Activated CD4-positive, CD25-positive, alpha-beta regulatory T cell (primary cell): ENCODE results near the gene GPNMB.
"Not testable (repeated sequence)": the region's sequence is repeated elsewhere in the genome, so short reads cannot be mapped to it uniquely, and the experiment has no call there.

Experiments used
- DNase-seq, 4 experiments: peaks; one replicate each; lab custom pipeline; 2025; lab: John Stamatoyannopoulos, UW

Gene GPNMB

GRCh38 chr7:23246555-23246954 is at the start of gene GPNMB:
Gene GPNMB, plus strand, starts transcription at chr7:23246775. Its CDS starts 83 bp downstream, at chr7:23246858.
- no peak for DNase-seq

DNA sequence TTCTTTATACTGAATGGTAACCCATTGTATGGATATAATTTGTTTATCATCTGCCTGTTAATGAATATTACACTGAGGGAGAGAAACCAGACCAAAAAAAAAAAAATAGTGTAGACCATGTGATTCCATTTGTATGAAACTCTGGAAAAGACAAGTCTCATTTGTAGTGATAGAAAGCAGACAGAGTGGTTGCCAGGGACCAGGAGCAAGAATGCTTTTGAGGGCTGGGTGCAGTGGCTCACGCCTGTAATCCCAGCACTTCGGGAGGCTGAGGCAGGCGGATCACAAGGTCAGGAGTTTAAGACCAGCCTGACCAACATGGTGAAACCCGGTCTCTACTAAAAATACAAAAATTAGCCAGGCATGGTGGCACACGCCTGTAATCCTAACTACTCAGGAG is 48.8 kb upstream of the GPNMB start:
- not testable (repeated sequence) for DNase-seq

- no peak for DNase-seq
Measured at GRCh38 chr7:23200331-23200730, 46.2 kb upstream of the GPNMB start.

DNA sequence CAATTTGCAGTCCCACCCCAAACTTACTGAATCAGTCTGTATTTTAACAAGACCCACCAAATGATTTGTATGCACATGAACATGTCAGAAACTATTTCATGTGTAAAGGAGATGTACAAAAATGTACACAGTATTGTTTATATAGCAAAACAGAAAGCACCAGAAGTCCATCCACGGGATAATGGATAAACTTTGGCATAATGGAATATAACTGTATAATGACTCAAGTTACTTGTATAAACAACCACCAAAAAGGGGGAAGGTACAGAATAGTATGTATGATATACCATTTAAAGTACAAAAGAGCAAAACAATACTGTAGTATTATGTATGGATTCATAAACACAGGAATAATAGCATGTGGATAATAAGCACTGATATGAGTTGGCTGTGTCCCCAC is 42.3 kb upstream of the GPNMB start:
- DNase-seq: no peak

GRCh38 chr7:23205577-23205908 is 41.0 kb upstream of the GPNMB start:
- DNase-seq: no peak

- DNase-seq: no peak
Measured at GRCh38 chr7:23205909-23206767, 40.4 kb upstream of the GPNMB start.

GRCh38 chr7:23207021-23207420 is 39.6 kb upstream of the GPNMB start:
- no peak for DNase-seq

- no peak for DNase-seq
Measured at GRCh38 chr7:23207884-23208283, 38.7 kb upstream of the GPNMB start.

DNA sequence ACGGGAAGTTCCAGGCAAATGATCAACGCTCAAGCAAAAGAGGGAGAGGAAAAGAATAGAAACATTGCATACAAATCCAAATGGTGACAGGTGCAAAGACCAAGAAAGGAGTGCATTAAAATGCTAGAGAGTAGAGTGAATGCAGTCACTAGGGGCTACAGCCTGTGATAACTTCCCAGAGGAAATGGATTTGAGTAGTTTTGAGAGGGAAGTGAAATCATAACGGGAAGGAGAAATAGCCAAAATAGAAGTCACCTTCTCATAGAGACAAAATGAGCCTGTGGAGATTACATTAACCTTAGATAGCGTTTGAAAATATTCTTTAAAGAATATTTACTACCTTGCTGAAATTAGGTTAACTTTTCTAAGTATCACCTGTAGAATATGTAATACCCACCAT is 38.3 kb upstream of the GPNMB start:
- no peak for DNase-seq

DNA sequence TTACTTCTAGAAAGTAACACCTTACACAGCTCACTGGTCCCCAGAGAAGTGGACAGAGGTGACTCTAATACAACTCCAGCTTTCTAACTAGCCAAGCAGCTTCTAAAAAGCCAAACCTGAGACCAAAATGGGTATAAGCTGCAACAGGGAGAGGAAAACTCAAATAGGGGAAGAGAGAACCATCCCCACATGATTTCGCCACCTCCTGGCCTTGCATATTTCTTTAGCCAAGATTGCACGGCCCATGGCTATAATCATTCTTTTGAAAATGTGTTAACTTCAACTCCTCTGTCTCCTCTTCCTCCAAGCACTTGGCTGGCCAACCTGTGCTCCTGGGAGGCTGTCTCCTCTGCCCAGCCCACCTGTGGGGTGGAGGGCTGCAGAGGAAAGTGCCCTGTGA is 36.1 kb upstream of the GPNMB start:
- DNase-seq: no peak

DNA sequence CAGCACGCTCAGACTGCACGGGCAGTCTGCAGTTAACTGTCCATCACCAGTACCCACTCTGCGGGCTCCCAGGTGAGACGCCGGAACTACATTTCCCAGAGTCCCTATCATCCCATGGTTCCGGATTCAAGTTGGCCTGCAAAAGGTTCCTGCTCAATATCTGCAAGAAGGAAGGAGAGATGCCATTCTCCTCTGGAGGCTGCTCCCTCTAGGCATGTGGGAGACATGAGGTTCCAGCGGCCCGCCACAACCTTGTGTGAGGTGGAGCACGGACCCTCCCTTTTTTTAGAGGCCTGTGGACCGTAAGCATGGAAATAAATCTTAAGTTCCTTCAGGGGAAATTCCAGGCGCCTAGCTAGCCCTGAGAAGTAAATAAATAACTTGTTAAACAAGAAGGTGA is 35.0 kb upstream of the GPNMB start:
- DNase-seq: no peak

DNA sequence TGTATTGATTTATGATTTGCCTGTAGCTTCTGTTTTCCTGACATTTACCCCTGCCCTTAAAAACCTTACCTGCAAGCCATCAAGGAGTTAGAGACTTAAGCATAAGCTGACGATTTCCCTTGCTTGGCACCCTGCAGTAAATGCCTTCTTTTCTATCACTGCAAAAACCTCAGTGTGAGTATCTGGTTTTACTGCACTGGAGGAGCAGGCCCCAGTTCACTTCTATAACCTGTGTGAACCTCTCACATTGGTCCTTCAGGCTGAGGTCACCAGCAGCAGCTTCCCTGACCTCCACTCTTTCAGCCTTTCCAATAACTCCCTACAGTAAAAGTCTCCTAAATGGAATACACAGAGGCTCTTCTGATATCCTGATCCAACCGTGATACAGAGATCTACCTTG is 34.2 kb upstream of the GPNMB start:
- DNase-seq: no peak

- no peak for DNase-seq
Measured at GRCh38 chr7:23212841-23213240, 33.7 kb upstream of the GPNMB start.

- DNase-seq: no peak
Measured at GRCh38 chr7:23213755-23214154, 32.8 kb upstream of the GPNMB start.

DNA sequence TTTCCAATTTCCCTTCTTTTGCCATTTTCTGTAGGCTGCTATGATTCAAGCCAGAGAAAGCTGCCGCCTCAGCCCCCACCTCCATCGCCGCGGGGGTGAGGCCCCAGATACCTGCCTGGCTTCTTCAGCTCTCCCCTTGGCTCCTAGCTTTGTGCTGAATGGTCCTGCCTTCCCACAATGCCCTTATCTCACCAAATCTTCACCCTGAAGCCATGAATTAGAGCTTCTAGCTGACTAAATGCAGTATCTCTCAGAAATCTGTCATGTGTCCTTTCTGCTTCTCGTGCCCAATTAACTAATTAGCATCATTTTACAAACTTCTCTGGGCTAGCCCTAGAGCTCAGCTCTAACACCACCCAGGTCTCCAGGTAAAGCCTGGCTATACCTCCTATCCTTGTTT is 32.2 kb upstream of the GPNMB start:
- no peak for DNase-seq

DNA sequence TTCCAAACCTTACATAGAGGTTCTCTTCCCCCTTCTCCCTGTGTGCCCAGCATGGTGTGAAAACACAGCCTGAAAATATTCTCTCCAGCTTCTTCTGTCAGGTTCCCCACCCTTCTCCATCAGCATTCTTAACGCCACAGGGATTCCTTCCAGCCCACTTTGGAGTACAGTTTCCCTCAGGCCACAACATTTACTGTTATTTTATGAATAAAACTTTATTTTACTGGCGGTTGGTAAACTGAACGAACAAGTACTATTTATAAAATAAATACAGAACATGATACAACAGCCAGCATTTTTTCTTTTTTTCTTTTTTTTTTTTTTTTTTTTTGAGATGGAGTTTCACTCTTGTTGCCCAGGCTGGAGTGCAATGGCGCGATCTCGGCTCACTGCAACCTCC is 31.6 kb upstream of the GPNMB start:
- DNase-seq: no peak

GRCh38 chr7:23216021-23216420 is 30.6 kb upstream of the GPNMB start:
- no peak for DNase-seq

DNA sequence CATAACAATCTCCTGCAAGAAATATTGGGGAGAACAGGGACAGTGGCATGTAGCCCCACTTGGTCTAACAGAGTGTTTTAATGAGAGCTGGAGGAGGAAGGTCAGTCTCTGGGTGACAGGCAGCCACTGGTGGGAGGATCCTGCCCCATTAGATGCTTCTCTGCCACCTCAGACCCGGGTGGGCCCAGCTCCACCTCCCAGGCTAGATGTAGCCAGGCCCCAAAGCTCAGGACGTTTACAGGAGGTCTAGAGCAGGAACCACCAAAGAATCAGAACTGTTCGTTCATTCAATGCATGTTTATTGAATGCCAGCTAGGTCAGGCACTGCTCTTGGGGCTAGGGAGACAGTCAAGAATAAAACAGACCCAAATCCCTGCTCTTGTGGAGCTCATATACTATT is 28.4 kb upstream of the GPNMB start:
- DNase-seq: no peak

DNA sequence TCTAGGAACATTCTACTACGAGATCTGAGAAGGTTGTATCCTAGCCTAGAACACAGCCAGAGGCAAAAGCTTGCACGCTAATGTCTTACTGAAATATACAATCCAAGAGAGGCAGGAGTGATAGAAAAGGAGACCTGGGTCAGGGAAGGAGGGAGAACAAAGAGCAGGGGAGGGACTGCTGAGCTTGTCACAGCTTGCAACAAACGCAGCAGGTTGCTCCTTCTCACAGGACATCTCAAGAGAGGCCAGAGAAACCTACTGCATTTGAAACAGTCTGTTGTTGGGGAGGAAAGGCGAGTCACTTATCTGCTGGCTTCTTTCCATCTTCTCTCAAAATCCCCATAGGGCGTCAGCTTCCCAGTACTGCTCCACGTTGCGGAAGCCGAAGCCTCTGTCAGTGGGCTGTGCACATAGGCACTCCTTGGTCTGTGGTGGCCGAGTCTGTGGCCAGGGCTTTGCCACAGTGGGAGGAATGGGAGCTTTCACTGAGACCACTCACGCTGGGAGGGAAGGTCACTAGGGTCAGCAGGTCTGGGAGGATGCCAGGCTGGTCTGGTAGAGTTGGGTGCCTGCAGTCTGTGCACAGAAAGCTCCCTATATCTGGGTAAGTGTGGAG is 25.8 kb upstream of the GPNMB start:
- no peak for DNase-seq

DNA sequence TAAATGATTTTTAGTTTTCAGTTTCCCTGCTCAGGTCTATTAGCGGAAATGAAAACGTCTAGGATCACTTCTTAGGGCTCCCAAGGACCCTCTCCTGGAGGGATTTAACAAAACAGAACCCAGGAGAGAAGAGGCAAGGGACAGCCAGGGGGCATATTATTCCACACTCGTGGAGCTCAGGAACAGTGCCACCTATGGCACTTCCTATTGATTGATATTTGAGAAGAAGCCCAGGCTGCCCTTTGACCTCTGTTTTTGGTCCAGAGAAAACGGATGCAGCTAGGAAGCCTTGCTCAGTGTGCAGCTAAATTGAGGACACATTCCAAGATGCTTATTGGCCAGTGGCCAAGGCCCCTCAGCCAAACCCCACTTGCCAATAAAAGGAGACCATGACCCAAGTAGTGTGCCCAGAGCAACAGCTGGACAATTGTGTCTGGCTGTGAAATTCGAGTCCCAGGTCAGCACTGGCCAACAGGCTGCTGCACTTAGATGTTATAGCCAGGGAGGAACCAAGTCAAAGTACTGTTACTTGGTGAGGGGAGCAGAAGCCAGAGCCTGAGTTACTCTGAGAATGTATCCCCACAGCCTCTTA is 24.0 kb upstream of the GPNMB start:
- no peak for DNase-seq

GRCh38 chr7:23224364-23224763 is 22.2 kb upstream of the GPNMB start:
- DNase-seq: not testable (repeated sequence)

- DNase-seq: no peak
Measured at GRCh38 chr7:23226844-23227450, 19.6 kb upstream of the GPNMB start.

DNA sequence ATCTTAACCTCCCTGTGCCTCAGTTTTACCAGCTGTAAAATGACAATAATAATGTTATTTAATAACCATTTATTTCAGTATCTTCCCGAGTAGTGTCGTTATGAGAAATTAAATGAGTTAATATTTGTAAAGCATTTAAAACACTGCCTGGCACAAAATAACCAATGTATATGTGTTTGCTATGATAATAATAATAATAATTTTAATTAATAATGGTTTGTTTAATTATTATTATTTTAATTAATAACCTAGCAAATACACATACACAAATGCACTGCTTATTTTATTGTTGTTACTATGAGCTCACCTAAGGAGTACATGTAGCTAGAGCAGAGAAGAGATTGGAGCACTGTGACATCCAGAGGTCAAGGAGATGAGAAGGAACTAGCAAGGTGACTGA is 18.2 kb upstream of the GPNMB start:
- DNase-seq: no peak
